ENCODE measurements around the gene PCDHGA6.
"Not testable (repeated sequence)": the region's sequence is repeated elsewhere in the genome, so short reads cannot be mapped to it uniquely, and the experiment has no call there.

The PCDHGA6 gene

GRCh38 chr5:141392429-141393198 is 18.9 kb downstream of the PCDHGA6 start, which contains the start of gene PCDHGA8:
Gene PCDHGA8 (plus strand): TSS chr5:141392633. CDS start chr5:141392814, 181 bp downstream.
- ATAC-seq, result no peak
- TF ChIP-seq CSDC2 (CRISPR knock-in tag; IDR thresholded peaks at IDR 0.05), result no peak
- TF ChIP-seq PPARA (CRISPR knock-in tag; IDR thresholded peaks at IDR 0.05; ENCODE audit: borderline replicate concordance), result no peak
- TF ChIP-seq TCF4 (CRISPR knock-in tag; IDR thresholded peaks at IDR 0.05; ENCODE audit: borderline replicate concordance), result no peak
- no peak for TF ChIP-seq ZFP3 (CRISPR knock-in tag; IDR thresholded peaks at IDR 0.05)
- TF ChIP-seq PATZ1 (CRISPR knock-in tag; IDR thresholded peaks at IDR 0.05; ENCODE audit: borderline replicate concordance), result no peak
- TF ChIP-seq CSRNP3 (CRISPR knock-in tag; IDR thresholded peaks at IDR 0.05), result no peak
- no peak for TF ChIP-seq ZC3H10 (CRISPR knock-in tag; IDR thresholded peaks at IDR 0.05)
- TF ChIP-seq ARNTL (CRISPR knock-in tag; IDR thresholded peaks at IDR 0.05; ENCODE audit: borderline replicate concordance, low read depth), result no peak

- ATAC-seq, result no peak
- no peak for TF ChIP-seq ZFP30 (CRISPR knock-in tag; IDR thresholded peaks at IDR 0.05)
- no peak for TF ChIP-seq PPARA (CRISPR knock-in tag; IDR thresholded peaks at IDR 0.05; ENCODE audit: borderline replicate concordance)
Measured at GRCh38 chr5:141393267-141393666, 19.6 kb downstream of the PCDHGA6 start.

- not testable (repeated sequence) for ATAC-seq
Measured at GRCh38 chr5:141394401-141395187, 20.9 kb downstream of the PCDHGA6 start.

GRCh38 chr5:141397756-141398551 is 24.3 kb downstream of the PCDHGA6 start, which contains the start of gene PCDHGB5:
Gene PCDHGB5 (plus strand): TSS chr5:141397947. CDS start chr5:141398128, 181 bp downstream.
- ATAC-seq, result not testable (repeated sequence)

GRCh38 chr5:141398608-141399007 is 24.9 kb downstream of the PCDHGA6 start:
- TF ChIP-seq PATZ1 (CRISPR knock-in tag; IDR thresholded peaks at IDR 0.05; ENCODE audit: borderline replicate concordance) (no peak), ZNF8 (CRISPR knock-in tag; IDR thresholded peaks at IDR 0.05) (no peak), TSHZ2 (CRISPR knock-in tag; IDR thresholded peaks at IDR 0.05) (no peak), ZNF565 (CRISPR knock-in tag; conservative IDR thresholded peaks at IDR 0.05; ENCODE audit: low read depth) (no peak), ISL1 (CRISPR knock-in tag; IDR thresholded peaks at IDR 0.05) (no peak), OSR1 (CRISPR knock-in tag; IDR thresholded peaks at IDR 0.05) (no peak), POU6F1 (CRISPR knock-in tag; IDR thresholded peaks at IDR 0.05; ENCODE audit: borderline replicate concordance, low read depth) (no peak), ZFP3 (CRISPR knock-in tag; IDR thresholded peaks at IDR 0.05) (no peak), CREB5 (CRISPR knock-in tag; IDR thresholded peaks at IDR 0.05; ENCODE audit: low read depth) (no peak), ZC3H10 (CRISPR knock-in tag; IDR thresholded peaks at IDR 0.05) (no peak), TCF4 (CRISPR knock-in tag; IDR thresholded peaks at IDR 0.05; ENCODE audit: borderline replicate concordance) (no peak), GLIS3 (CRISPR knock-in tag; IDR thresholded peaks at IDR 0.05) (no peak)
- ATAC-seq, result no peak
